ENCODE results near the gene COL18A1. TPM values are rescaled to one million over a fixed set of nuclear protein-coding genes. Genes with fewer than 3 reads are reported as not detected.

The COL18A1 gene
- polyA plus RNA-seq, 3 donors = 0.80 to 4.1 (median 1.1) TPM

GRCh38 chr21:45408801-45409261, 3.9 kb downstream of the COL18A1 start:
- DNase-seq = no peak
- Mint-ChIP-seq H3K27ac (no peak overlapping the region), H3K36me3 (peaks cover 0 to 3% of the 10 kb centered on the region in 2 donors), H3K4me3 (no peak overlapping the region), H3K27me3 (ENCODE audit: low read depth in 3 of 3) (peaks cover 38 to 58% (median 41%) of the 10 kb centered on the region in 3 donors), H3K4me1 (peaks cover 9% of the 10 kb centered on the region), H3K9me3 (peaks cover 0 to 12% (median 5%) of the 10 kb centered on the region in 7 donors)
- no peak overlapping the region for H3K27ac ChIP-seq (ENCODE audit: low read depth in 1 of 2, low read length in 2 of 2)
- no peak overlapping the region for H3K4me2 ChIP-seq (replicated peaks; ENCODE audit: extremely low read depth, low read length, poor library complexity, severe bottlenecking)
- H2AFZ ChIP-seq (ENCODE audit: insufficient read depth, low read depth, low read length, poor library complexity, severe bottlenecking) = no peak overlapping the region
- H3K4me1 ChIP-seq (ENCODE audit: control insufficient read depth in 1 of 2, insufficient read depth in 2 of 2, low read length in 2 of 2) = peaks cover 5 to 11% of the 10 kb centered on the region in 2 donors
- no peaks in the 10 kb centered on the region for H3K9me3 ChIP-seq (replicated peaks in 1 of 2; ENCODE audit: control insufficient read depth in 1 of 2, insufficient read depth in 1 of 2, low read length in 2 of 2)
- 93% methylated on average over 8 of the region's 9 CpGs for WGBS (ENCODE audit: insufficient coverage)
- intact Hi-C loops (cut with micrococcal nuclease) = no loop called here
- H3K27me3 ChIP-seq (ENCODE audit: control insufficient read depth in 2 of 2, insufficient read depth in 2 of 2, low read length in 2 of 2) = peaks cover 20 to 33% of the 10 kb centered on the region in 2 donors
- H3K9ac ChIP-seq (ENCODE audit: insufficient read depth, low read length, poor library complexity, severe bottlenecking) = no peak overlapping the region
- H3K79me2 ChIP-seq (ENCODE audit: insufficient read depth, low read length) = no peaks in the 10 kb centered on the region
- no peak for TF ChIP-seq CTCF (IDR thresholded peaks at IDR 0.05)
- H3K4me3 ChIP-seq (replicated peaks in 1 of 3; ENCODE audit: low read depth in 2 of 3, low read length in 3 of 3) = no peak overlapping the region
- no peaks in the 10 kb centered on the region for H4K20me1 ChIP-seq (ENCODE audit: insufficient read depth, low read length)
- H3K36me3 ChIP-seq (replicated peaks in 1 of 2; ENCODE audit: control insufficient read depth in 1 of 2, insufficient read depth in 2 of 2, low read length in 2 of 2) = no peaks in the 10 kb centered on the region

- no peak overlapping the region for H3K4me3 Mint-ChIP-seq
- peaks cover 3% of the 10 kb centered on the region for H3K4me1 Mint-ChIP-seq
- H3K36me3 ChIP-seq (replicated peaks in 1 of 2; ENCODE audit: control insufficient read depth in 1 of 2, insufficient read depth in 2 of 2, low read length in 2 of 2) = no peaks in the 10 kb centered on the region
- no peak overlapping the region for H2AFZ ChIP-seq (ENCODE audit: insufficient read depth, low read depth, low read length, poor library complexity, severe bottlenecking)
- peaks cover 0 to 7% (median 2%) of the 10 kb centered on the region in 7 donors for H3K9me3 Mint-ChIP-seq
- H3K4me2 ChIP-seq (replicated peaks; ENCODE audit: extremely low read depth, low read length, poor library complexity, severe bottlenecking) = no peak overlapping the region
- no peaks in the 10 kb centered on the region for H4K20me1 ChIP-seq (ENCODE audit: insufficient read depth, low read length)
- H3K27me3 Mint-ChIP-seq (ENCODE audit: low read depth in 3 of 3) = peaks cover 30 to 51% (median 34%) of the 10 kb centered on the region in 3 donors
- intact Hi-C loops (cut with micrococcal nuclease) = no loop called here
- no peak overlapping the region for H3K4me3 ChIP-seq (replicated peaks in 1 of 3; ENCODE audit: low read depth in 2 of 3, low read length in 3 of 3)
- H3K4me1 ChIP-seq (ENCODE audit: control insufficient read depth in 1 of 2, insufficient read depth in 2 of 2, low read length in 2 of 2) = peaks cover under 1 to 11% of the 10 kb centered on the region in 2 donors
- no peaks in the 10 kb centered on the region for H3K79me2 ChIP-seq (ENCODE audit: insufficient read depth, low read length)
- H3K9ac ChIP-seq (ENCODE audit: insufficient read depth, low read length, poor library complexity, severe bottlenecking) = no peak overlapping the region
- H3K27ac Mint-ChIP-seq = peak overlapping the region in 1 of 7 donors; percentile 63
- TF ChIP-seq CTCF (IDR thresholded peaks at IDR 0.05) = no peak
- 93% methylated on average over 25 of the region's 29 CpGs for WGBS (ENCODE audit: insufficient coverage)
- no peaks in the 10 kb centered on the region for H3K9me3 ChIP-seq (replicated peaks in 1 of 2; ENCODE audit: control insufficient read depth in 1 of 2, insufficient read depth in 1 of 2, low read length in 2 of 2)
- H3K36me3 Mint-ChIP-seq = no peaks in the 10 kb centered on the region
- no peak overlapping the region for H3K27ac ChIP-seq (ENCODE audit: low read depth in 1 of 2, low read length in 2 of 2)
- peaks cover 14 to 26% of the 10 kb centered on the region in 2 donors for H3K27me3 ChIP-seq (ENCODE audit: control insufficient read depth in 2 of 2, insufficient read depth in 2 of 2, low read length in 2 of 2)
- no peak for DNase-seq
Measured at GRCh38 chr21:45409466-45410150, 4.6 kb downstream of the COL18A1 start.

All from CD14-positive monocyte (primary cell).